NT2/D1 (cell line): ENCODE results near the gene LCN1.

ENCODE experiments used
- DNase-seq: peaks from one replicate; pipeline ENCODE4 v3.0.0-alpha.2; 2011; ENCODE audit warnings: low read depth, low spot score
- H3K27me3 ChIP-seq: 2 replicates; pipeline ENCODE4 v1.6.0; 2011; ENCODE audit warnings: mild to moderate bottlenecking; ENCODE audit not compliant: insufficient read length, insufficient read depth
- H3K36me3 ChIP-seq: 2 replicates; pipeline ENCODE4 v1.6.1; 2011; ENCODE audit warnings: mild to moderate bottlenecking, low read length, mixed read lengths; ENCODE audit not compliant: insufficient read depth, insufficient read length
- H3K4me1 ChIP-seq: 2 replicates; pipeline ENCODE4 v1.5.1; 2011; ENCODE audit not compliant: insufficient read depth, insufficient read length
- H3K4me3 ChIP-seq: 2 replicates; pipeline ENCODE4 v1.5.1; 2011; ENCODE audit warnings: low read depth; ENCODE audit not compliant: insufficient read length
- H3K9ac ChIP-seq: 2 replicates; pipeline ENCODE4 v1.6.0; 2011; ENCODE audit warnings: low read depth; ENCODE audit not compliant: insufficient read length
- H3K9me3 ChIP-seq: 2 replicates; pipeline ENCODE4 v1.5.1; 2011; ENCODE audit warnings: mild to moderate bottlenecking, low read length; ENCODE audit not compliant: insufficient read depth
- SUZ12 ChIP-seq: IDR thresholded peaks from 2 replicates; pipeline ENCODE4 v1.6.1; 2011; ENCODE audit not compliant: insufficient read length, insufficient read depth; ENCODE audit errors: extremely low read depth
- YY1 ChIP-seq: IDR thresholded peaks from 2 replicates; pipeline ENCODE4 v1.6.1; 2011; ENCODE audit not compliant: insufficient read length, insufficient read depth
- ZNF274 ChIP-seq: IDR thresholded peaks from 2 replicates; pipeline ENCODE4 v1.6.1; 2011; ENCODE audit warnings: mild to moderate bottlenecking, low read depth, low read length

The LCN1 gene

GRCh38 chr9:135490166-135490870, 30.9 kb upstream of the LCN1 start:
- Histone ChIP-seq H3K4me3 (no peak overlapping the region), H3K4me1 (peaks cover 6% of the 10 kb centered on the region), H3K27me3 (no peaks in the 10 kb centered on the region), H3K9ac (no peak overlapping the region), H3K9me3 (no peaks in the 10 kb centered on the region), H3K36me3 (peaks cover 44% of the 10 kb centered on the region)
- TF ChIP-seq SUZ12 = no peak
- TF ChIP-seq YY1 = no peak
- no peak for TF ChIP-seq ZNF274
- no peak for DNase-seq

GRCh38 chr9:135490980-135491464, 30.2 kb upstream of the LCN1 start:
- Histone ChIP-seq H3K9ac (no peak overlapping the region), H3K4me3 (no peak overlapping the region)
- no peak for TF ChIP-seq YY1
- no peak for TF ChIP-seq SUZ12
- no peak for TF ChIP-seq ZNF274

GRCh38 chr9:135491764-135492163, 29.5 kb upstream of the LCN1 start:
- Histone ChIP-seq H3K36me3 (peaks cover 30% of the 10 kb centered on the region), H3K9me3 (no peaks in the 10 kb centered on the region), H3K9ac (no peak overlapping the region), H3K4me1 (peaks cover 6% of the 10 kb centered on the region), H3K27me3 (no peaks in the 10 kb centered on the region), H3K4me3 (no peak overlapping the region)
- TF ChIP-seq YY1 (no peak), SUZ12 (no peak), ZNF274 (no peak)
- DNase-seq = no peak

More at GRCh38 chr9:135490980-135491464, 30.2 kb upstream of the LCN1 start:
- Histone ChIP-seq H3K4me1 (peaks cover 6% of the 10 kb centered on the region), H3K9me3 (no peaks in the 10 kb centered on the region), H3K27me3 (no peaks in the 10 kb centered on the region), H3K36me3 (peaks cover 37% of the 10 kb centered on the region)
- no peak for DNase-seq

GRCh38 chr9:135492886-135493669, 28.2 kb upstream of the LCN1 start:
- H3K36me3 ChIP-seq = peaks cover 17% of the 10 kb centered on the region
- H3K4me3 ChIP-seq = no peak overlapping the region
- DNase-seq = no peak
- no peak overlapping the region for H3K9ac ChIP-seq
- TF ChIP-seq YY1 (no peak), ZNF274 (no peak), SUZ12 (no peak)
- no peaks in the 10 kb centered on the region for H3K9me3 ChIP-seq
- H3K27me3 ChIP-seq = no peaks in the 10 kb centered on the region
- H3K4me1 ChIP-seq = peaks cover 6% of the 10 kb centered on the region

GRCh38 chr9:135494791-135495559, 26.3 kb upstream of the LCN1 start:
- no peak for DNase-seq
- Histone ChIP-seq H3K27me3 (no peaks in the 10 kb centered on the region), H3K9ac (no peak overlapping the region), H3K9me3 (no peaks in the 10 kb centered on the region), H3K4me1 (peaks cover 12% of the 10 kb centered on the region), H3K36me3 (peaks cover 5% of the 10 kb centered on the region), H3K4me3 (no peak overlapping the region)
- TF ChIP-seq SUZ12 = no peak
- TF ChIP-seq ZNF274 = no peak
- TF ChIP-seq YY1 = no peak

- Histone ChIP-seq H3K36me3 (peaks cover 30% of the 10 kb centered on the region), H3K9me3 (no peaks in the 10 kb centered on the region), H3K4me1 (peaks cover 15% of the 10 kb centered on the region), H3K9ac (peak overlapping the region; percentile 97), H3K27me3 (no peaks in the 10 kb centered on the region), H3K4me3 (no peak overlapping the region)
- TF ChIP-seq SUZ12 (no peak), ZNF274 (no peak), YY1 (no peak)
- no peak for DNase-seq
Measured at GRCh38 chr9:135498381-135499126, 22.7 kb upstream of the LCN1 start.
